ENCODE data around the gene SIPA1L3. TPM values are rescaled to one million over a fixed set of nuclear protein-coding genes. Genes with fewer than 3 reads are reported as not detected.

SIPA1L3 gene
- total RNA-seq, 1 experiment from 2014 or later = 125 TPM

DNA sequence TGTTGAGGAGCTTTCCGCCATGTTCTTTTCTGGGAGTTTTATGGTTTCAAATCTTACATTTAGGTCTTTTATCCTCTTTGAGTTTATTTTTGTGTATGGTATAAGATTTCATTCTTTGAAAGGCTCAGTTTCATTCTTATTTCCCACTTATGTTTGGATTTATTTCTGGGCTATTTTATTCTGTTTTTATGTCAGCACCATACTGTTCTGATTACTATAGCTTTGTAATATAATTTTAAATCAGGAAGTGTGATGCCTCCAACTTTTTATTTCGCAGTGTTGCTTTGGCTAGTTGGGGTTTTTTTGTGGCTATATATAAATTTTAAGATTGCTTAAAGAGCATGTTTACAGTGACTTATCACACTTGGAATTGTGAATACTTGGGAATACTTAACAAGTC is 135.1 kb downstream of the SIPA1L3 start:
- Mint-ChIP-seq H3K27me3 (ENCODE audit: insufficient read depth, unreplicated experiment) (no peaks in the 10 kb centered on the region), H3K36me3 (ENCODE audit: insufficient read depth, unreplicated experiment) (peaks cover 60% of the 10 kb centered on the region), H3K4me1 (ENCODE audit: low read depth, unreplicated experiment) (peaks cover 14% of the 10 kb centered on the region), H3K9me3 (ENCODE audit: unreplicated experiment) (no peaks in the 10 kb centered on the region), H3K4me3 (ENCODE audit: unreplicated experiment) (no peak overlapping the region), H3K27ac (ENCODE audit: unreplicated experiment) (no peak overlapping the region)
- Histone ChIP-seq H3K4me1 (no peaks in the 10 kb centered on the region), H3K27me3 (replicated peaks; ENCODE audit: control insufficient read depth, insufficient read depth, low read length) (no peaks in the 10 kb centered on the region), H3K9me3 (peaks cover 12% of the 10 kb centered on the region), H3K36me3 (ENCODE audit: control insufficient read depth, insufficient read depth, low read length) (no peaks in the 10 kb centered on the region; the same call in 1 of the 2 replicates), H3K4me3 (ENCODE audit: low read depth, low read length) (no peak overlapping the region)
- DNase-seq = no peak
- intact Hi-C loops (cut with micrococcal nuclease; ENCODE audit: unreplicated experiment) = no loop called here
- TF ChIP-seq, protein P1, sequence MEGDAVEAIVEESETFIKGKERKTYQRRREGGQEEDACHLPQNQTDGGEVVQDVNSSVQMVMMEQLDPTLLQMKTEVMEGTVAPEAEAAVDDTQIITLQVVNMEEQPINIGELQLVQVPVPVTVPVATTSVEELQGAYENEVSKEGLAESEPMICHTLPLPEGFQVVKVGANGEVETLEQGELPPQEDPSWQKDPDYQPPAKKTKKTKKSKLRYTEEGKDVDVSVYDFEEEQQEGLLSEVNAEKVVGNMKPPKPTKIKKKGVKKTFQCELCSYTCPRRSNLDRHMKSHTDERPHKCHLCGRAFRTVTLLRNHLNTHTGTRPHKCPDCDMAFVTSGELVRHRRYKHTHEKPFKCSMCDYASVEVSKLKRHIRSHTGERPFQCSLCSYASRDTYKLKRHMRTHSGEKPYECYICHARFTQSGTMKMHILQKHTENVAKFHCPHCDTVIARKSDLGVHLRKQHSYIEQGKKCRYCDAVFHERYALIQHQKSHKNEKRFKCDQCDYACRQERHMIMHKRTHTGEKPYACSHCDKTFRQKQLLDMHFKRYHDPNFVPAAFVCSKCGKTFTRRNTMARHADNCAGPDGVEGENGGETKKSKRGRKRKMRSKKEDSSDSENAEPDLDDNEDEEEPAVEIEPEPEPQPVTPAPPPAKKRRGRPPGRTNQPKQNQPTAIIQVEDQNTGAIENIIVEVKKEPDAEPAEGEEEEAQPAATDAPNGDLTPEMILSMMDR (IDR thresholded peaks at IDR 0.05; ENCODE audit: insufficient read depth in 1 of 2, low read depth in 1 of 2, low read length in 1 of 2, severe bottlenecking in 1 of 2, unreplicated experiment in 1 of 2) = no peak
- no TSS peak for BruUV-seq (replicated peaks)
- CTCF ChIA-PET = no interaction called here
- POLR2A ChIA-PET = no interaction called here

DNA sequence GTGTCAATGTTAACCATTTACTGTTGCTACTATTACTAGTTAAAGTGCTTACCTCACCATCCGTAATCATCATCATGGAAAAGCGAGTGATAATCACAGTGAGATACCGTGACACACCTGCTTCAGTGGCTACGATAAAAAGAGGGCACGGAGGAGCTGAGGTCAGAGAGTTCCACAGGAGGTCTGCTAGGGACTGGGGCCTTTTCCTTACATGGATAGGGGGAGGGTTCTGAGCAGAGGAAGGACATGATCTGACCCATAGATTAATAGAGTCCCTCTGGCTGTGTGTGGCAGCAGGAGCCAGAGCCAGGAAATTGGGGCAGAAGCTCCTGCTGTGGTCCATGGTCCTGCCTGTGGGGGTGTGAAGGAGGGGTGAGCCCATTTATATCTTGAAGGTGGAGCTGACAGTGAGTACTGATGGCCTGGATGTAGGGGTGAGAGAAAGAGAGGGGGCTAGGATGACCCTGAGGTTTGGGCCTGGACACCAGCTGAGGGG is 136.7 kb downstream of the SIPA1L3 start:
- no peaks in the 10 kb centered on the region for H3K27me3 ChIP-seq (replicated peaks; ENCODE audit: control insufficient read depth, insufficient read depth, low read length)
- TF ChIP-seq, protein P1 (IDR thresholded peaks at IDR 0.05; ENCODE audit: insufficient read depth in 1 of 2, low read depth in 1 of 2, low read length in 1 of 2, severe bottlenecking in 1 of 2, unreplicated experiment in 1 of 2) = no peak
- no peak for DNase-seq
- peaks cover 57% of the 10 kb centered on the region for H3K36me3 Mint-ChIP-seq (ENCODE audit: insufficient read depth, unreplicated experiment)
- H3K4me1 Mint-ChIP-seq (ENCODE audit: low read depth, unreplicated experiment) = peaks cover 14% of the 10 kb centered on the region
- H3K4me3 Mint-ChIP-seq (ENCODE audit: unreplicated experiment) = no peak overlapping the region
- no peaks in the 10 kb centered on the region for H3K4me1 ChIP-seq
- intact Hi-C loops (cut with micrococcal nuclease; ENCODE audit: unreplicated experiment) = no loop called here
- peaks cover 12% of the 10 kb centered on the region for H3K9me3 ChIP-seq
- H3K9me3 Mint-ChIP-seq (ENCODE audit: unreplicated experiment) = no peaks in the 10 kb centered on the region
- no TSS peak for BruUV-seq (replicated peaks)
- H3K27me3 Mint-ChIP-seq (ENCODE audit: insufficient read depth, unreplicated experiment) = no peaks in the 10 kb centered on the region
- CTCF ChIA-PET = no interaction called here
- no peaks in the 10 kb centered on the region; the same call in 1 of the 2 replicates for H3K36me3 ChIP-seq (ENCODE audit: control insufficient read depth, insufficient read depth, low read length)
- peak overlapping the region; percentile 17 for H3K27ac Mint-ChIP-seq (ENCODE audit: unreplicated experiment)
- POLR2A ChIA-PET = no interaction called here
- H3K4me3 ChIP-seq (ENCODE audit: low read depth, low read length) = no peak overlapping the region

DNA sequence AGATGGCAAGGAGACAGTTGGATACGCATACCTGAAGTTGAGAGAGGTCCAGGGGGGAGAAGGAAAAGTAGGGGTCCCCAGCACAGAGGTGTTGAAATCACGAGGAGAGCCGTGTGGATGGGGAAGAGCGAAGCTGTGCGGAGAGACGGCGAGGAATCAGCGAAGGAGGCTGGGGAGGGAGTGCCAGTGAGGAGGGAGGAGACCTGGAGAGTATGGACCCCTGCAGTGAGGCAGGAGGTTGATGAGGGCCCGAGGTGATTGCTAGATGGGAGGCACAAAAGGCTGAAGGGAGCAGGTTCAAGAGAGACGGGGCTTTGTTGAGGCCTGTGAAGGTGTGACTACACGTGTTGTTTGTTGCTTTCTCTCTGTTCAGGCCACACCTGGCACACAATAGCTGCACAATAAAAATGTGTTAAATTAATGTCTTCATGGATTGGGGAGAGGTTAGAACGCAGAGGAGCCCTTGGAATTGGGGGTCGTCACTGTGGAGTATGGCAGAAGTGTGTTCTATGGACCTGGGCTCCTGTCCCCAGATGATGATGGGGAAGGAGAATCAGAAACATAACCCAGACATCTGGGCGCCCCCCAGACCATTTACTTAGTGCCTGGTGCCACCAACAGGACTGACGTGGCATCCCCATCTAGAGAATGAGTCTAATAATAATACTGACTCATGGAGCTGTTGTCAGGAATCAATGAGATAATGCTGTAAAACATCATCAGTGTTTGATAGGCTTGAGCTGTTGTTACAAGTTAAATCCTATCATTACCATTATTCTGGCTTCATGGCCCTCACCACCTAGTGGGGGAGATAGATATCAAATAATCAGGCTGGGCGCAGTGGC is 137.5 kb downstream of the SIPA1L3 start:
- no peak overlapping the region for H3K4me3 Mint-ChIP-seq (ENCODE audit: unreplicated experiment)
- ChIA-PET CTCF (interaction anchor here (1.0 kb wide), 1 partner anchor 142 kb away, joined by 4 read pairs; no protein-coding TSS in a partner anchor), POLR2A (no interaction called here)
- intact Hi-C loops (cut with micrococcal nuclease; ENCODE audit: unreplicated experiment) = no loop called here
- peaks cover 14% of the 10 kb centered on the region for H3K4me1 Mint-ChIP-seq (ENCODE audit: low read depth, unreplicated experiment)
- no peaks in the 10 kb centered on the region for H3K27me3 Mint-ChIP-seq (ENCODE audit: insufficient read depth, unreplicated experiment)
- Histone ChIP-seq H3K27me3 (replicated peaks; ENCODE audit: control insufficient read depth, insufficient read depth, low read length) (no peaks in the 10 kb centered on the region), H3K36me3 (ENCODE audit: control insufficient read depth, insufficient read depth, low read length) (no peaks in the 10 kb centered on the region; the same call in 1 of the 2 replicates), H3K9me3 (peaks cover 12% of the 10 kb centered on the region), H3K4me1 (no peaks in the 10 kb centered on the region), H3K4me3 (ENCODE audit: low read depth, low read length) (no peak overlapping the region)
- peaks cover 56% of the 10 kb centered on the region for H3K36me3 Mint-ChIP-seq (ENCODE audit: insufficient read depth, unreplicated experiment)
- peak overlapping the region; percentile 17 for H3K27ac Mint-ChIP-seq (ENCODE audit: unreplicated experiment)
- no TSS peak for BruUV-seq (replicated peaks)
- TF ChIP-seq, protein P1 (IDR thresholded peaks at IDR 0.05; ENCODE audit: insufficient read depth in 1 of 2, low read depth in 1 of 2, low read length in 1 of 2, severe bottlenecking in 1 of 2, unreplicated experiment in 1 of 2) = no peak
- no peaks in the 10 kb centered on the region for H3K9me3 Mint-ChIP-seq (ENCODE audit: unreplicated experiment)
- no peak for DNase-seq
